Measurements from ENCODE around the gene NPLOC4.
"Not testable (repeated sequence)": the region's sequence is repeated elsewhere in the genome, so short reads cannot be mapped to it uniquely, and the experiment has no call there.

NPLOC4 gene

DNA sequence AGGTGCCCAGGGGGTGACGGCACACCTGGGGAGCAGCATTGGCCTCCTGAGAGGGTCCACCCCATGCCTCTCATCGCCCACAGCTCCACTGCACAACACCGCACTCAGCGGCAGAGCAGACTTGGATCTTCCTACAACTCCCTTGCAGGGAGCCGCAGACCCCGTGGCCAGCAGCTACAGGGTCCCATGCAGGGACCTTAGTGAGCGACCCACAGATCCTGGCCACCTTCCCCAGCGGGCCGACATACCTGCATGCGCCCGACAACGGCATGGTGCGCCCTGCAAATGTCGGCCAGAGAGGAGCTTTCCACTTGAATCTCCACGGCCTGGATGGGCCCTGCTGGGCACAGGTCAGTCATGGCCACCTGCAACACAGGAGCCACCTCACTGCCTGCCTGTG, 93.2 kb downstream of the NPLOC4 start:
- no peak for DNase-seq

DNA sequence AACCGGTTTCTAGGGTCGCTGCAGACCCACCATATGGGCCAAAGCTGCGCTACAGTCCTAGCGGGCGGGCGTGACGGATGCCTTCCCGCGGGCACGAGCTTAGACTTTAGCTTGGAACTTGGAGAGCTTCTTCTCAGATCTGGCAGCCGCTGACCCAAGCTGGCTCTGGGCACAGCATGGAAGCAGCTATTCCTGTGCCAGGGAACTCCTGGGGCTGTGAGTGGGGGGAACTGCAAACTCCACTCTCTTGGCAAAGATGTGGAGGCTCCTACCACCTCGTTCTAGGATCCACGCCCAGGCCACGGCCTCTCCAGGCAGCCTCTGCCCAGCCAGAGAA, 93.6 kb downstream of the NPLOC4 start:
- no peak for DNase-seq

DNA sequence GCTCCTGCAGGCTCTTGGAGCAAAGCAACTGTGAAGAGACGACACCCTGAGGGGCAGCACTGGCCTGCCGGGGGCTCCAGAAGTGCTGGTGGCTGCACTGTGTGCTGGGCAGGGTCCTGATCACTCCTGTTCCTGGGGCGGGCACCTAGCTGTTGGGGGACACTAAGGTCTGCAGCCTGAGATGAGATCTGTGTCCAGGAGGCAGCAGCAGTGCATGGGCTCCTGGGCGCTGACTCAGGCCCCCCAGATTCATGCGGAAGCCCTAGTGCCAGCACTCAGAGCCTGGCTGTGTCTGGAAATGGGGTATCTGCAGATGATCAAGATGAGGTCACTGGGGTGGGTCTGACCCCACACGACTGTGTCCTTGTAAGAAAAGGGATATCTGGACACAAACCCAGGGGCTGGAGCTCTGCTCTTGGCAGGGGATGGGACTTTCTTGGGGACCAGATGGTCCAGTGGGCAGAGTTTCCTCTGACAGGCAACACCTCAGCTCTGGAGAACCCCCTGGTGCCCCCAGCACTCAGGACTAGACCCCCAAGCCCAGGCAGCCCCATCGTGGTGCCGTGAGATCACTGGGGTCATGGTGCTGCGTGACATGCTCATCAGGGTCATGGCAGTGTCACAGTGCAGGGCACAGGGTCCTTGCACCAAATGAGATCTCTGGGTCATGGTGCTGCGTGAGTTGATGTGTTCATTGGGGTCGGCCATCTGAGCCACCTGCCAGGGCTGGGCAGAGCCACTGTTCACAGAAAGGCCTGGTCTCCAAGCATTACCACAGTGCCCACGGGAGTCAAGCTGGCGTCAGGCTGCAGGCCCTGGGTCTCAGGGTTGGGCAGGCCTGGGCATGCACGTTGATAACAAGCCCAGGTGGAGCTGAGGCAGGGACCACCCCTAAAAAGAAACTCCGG, 94.2 kb downstream of the NPLOC4 start:
- no peak for DNase-seq

GRCh38 chr17:81541123-81541522, 95.8 kb downstream of the NPLOC4 start:
- DNase-seq: no peak

DNA sequence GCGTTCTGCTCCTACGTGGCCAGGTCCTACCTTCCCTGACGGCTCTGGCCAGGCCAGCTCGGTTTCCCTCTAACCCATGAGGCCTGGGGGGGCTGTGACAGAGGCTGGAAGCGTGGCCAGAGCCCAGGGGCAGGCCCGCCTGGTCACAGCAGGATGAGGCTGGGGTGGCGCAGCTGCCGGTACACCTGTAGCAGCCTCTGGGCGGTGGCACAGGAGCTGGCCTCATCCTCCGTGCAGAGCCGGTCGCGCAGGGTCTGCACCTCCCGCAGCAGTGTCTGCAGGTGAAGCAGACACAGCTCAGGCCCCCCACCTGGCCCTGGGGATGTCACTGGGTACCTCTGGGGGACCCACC, 96.3 kb downstream of the NPLOC4 start:
- DNase-seq: no peak

GRCh38 chr17:81539961-81540675, 96.8 kb downstream of the NPLOC4 start:
- no peak for DNase-seq

- DNase-seq: no peak
Observed at GRCh38 chr17:81539571-81539900, 97.4 kb downstream of the NPLOC4 start.

GRCh38 chr17:81538651-81539570, 98.0 kb downstream of the NPLOC4 start:
- DNase-seq: no peak

GRCh38 chr17:81537856-81538555, 98.9 kb downstream of the NPLOC4 start:
- peak; percentile 25 for DNase-seq

GRCh38 chr17:81537343-81537855, 99.5 kb downstream of the NPLOC4 start:
- no peak for DNase-seq

DNA sequence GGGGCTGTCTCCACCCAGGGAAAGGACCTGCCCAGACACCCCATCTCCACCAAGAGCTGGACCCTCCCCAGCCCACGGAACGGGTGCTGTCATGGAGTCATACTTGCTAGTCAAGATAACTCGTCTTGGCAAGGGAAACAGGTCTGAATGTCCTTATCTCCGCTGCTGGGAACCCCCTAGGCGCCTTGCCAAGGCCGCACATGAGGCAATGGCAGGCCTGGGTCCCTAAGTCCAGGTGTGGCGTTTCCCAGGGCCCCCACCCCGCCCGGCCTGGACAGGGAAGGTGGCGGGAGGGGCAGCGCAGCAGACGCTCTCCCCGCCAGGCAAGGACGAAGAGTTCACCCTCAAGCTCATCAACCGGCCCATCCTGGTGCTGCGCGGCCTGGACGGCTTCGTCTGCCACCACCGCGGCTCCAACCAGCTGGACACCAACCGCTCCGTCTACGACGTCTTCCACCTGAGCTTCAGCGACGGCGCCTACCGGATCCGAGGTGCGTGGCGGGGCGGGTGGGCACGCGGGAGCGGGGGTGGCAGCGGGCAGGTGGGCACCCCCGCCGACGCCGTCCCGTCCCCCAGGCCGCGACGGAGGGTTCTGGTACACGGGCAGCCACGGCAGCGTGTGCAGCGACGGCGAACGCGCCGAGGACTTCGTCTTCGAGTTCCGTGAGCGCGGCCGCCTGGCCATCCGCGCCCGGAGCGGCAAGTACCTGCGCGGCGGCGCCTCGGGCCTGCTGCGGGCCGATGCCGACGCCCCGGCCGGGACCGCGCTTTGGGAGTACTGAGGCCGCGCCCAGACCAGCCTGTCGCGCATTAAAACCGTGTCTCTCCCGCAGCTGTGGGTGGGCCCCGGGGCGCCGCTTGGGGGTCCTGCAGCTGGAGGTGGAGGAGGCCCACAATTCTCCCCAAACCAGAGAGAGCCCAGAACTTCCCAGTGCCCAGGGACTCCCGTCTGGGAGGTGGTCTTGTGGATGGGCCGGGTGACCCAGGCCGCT, 100.3 kb downstream of the NPLOC4 start:
- no peak for DNase-seq

GRCh38 chr17:81535480-81536298, 101.2 kb downstream of the NPLOC4 start:
- DNase-seq: no peak

- DNase-seq: no peak
Observed at GRCh38 chr17:81535007-81535328, 101.9 kb downstream of the NPLOC4 start.

GRCh38 chr17:81534157-81535006, 102.5 kb downstream of the NPLOC4 start:
- DNase-seq: no peak

- no peak for DNase-seq
Observed at GRCh38 chr17:81533339-81534141, 103.4 kb downstream of the NPLOC4 start.

GRCh38 chr17:81532490-81533287, 104.2 kb downstream of the NPLOC4 start:
- DNase-seq: no peak

DNA sequence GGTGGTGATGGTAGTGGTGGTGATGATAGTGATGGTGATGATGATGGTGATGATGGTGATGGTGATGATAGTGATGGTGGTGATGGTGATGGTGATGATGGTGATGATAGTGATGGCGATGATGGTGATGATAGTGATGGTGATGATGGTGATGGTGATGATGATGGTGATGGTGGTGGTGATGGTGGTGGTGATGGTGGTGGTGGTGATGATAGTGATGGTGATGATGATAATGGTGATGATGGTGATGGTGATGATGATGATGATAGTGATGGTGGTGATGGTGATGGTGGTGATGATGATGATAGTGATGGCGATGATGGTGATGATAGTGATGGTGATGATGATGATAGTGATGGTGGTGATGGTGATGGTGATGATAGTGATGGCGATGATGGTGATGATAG, 104.9 kb downstream of the NPLOC4 start:
- DNase-seq: not testable (repeated sequence)

DNA sequence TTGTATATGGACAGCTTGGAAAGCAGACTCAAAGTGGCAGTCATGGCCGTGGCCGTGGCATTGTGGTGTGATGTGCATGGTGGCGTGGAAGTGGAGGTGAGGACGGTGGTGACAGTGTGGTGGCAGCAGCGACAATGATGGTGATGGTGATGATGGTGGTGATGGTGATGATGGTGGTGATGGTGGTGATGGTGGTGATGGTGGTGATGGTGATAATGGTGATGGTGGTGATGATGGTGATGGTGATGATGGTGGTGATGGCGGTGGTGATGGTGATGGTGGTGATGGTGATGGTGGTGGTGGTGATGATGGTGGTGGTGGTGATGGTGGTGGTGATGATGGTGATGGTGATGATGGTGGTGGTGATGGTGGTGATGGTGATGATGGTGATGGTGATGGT, 105.9 kb downstream of the NPLOC4 start:
- not testable (repeated sequence) for DNase-seq
